ENCODE measurements around the gene CENPQ.
A peak's percentile ranks its signal among the peaks of the same experiment; 100 is the strongest.

The CENPQ gene

GRCh38 chr6:49506569-49507111 lies 43.5 kb downstream of the CENPQ start:
- peak; percentile 96 for DNase-seq

GRCh38 chr6:49509342-49509741 lies 46.2 kb downstream of the CENPQ start:
- DNase-seq: peak; percentile 64

GRCh38 chr6:49513153-49513989 lies 50.2 kb downstream of the CENPQ start:
- DNase-seq: no peak

GRCh38 chr6:49514571-49515484 lies 51.7 kb downstream of the CENPQ start:
- no peak for DNase-seq

GRCh38 chr6:49515485-49516146 lies 52.4 kb downstream of the CENPQ start:
- DNase-seq: no peak

- no peak for DNase-seq
These were observed 53.0 kb downstream of the CENPQ start for GRCh38 chr6:49516147-49516505.

- DNase-seq: no peak
These were observed 54.7 kb downstream of the CENPQ start for GRCh38 chr6:49517919-49518318.

GRCh38 chr6:49519660-49520059 lies 56.5 kb downstream of the CENPQ start:
- no peak for DNase-seq

GRCh38 chr6:49522710-49523593 lies 59.8 kb downstream of the CENPQ start:
- peak; percentile 85 for DNase-seq

- DNase-seq: no peak
These were observed 60.7 kb downstream of the CENPQ start for GRCh38 chr6:49523901-49524300.

GRCh38 chr6:49524541-49524940 lies 61.4 kb downstream of the CENPQ start:
- DNase-seq: peak; percentile 39

GRCh38 chr6:49526598-49526997 lies 63.4 kb downstream of the CENPQ start:
- no peak for DNase-seq

GRCh38 chr6:49527320-49527719 lies 64.2 kb downstream of the CENPQ start:
- no peak for DNase-seq

GRCh38 chr6:49528571-49528970 lies 65.4 kb downstream of the CENPQ start:
- no peak for DNase-seq

- DNase-seq: no peak
These were observed 67.1 kb downstream of the CENPQ start for GRCh38 chr6:49530141-49530776.

- DNase-seq: peak; percentile 89
These were observed 68.8 kb downstream of the CENPQ start for GRCh38 chr6:49531774-49532569.

GRCh38 chr6:49535795-49536194 lies 72.6 kb downstream of the CENPQ start:
- no peak for DNase-seq

- DNase-seq: no peak
These were observed 75.9 kb downstream of the CENPQ start for GRCh38 chr6:49539102-49539501.

- DNase-seq: no peak
These were observed 77.4 kb downstream of the CENPQ start for GRCh38 chr6:49540614-49541013.

- peak; percentile 32 for DNase-seq
These were observed 78.1 kb downstream of the CENPQ start for GRCh38 chr6:49541210-49541724.

All from DMS53 (cell line).